B cell (primary cell): Measurements from ENCODE around the gene POLR3GL. TPM values are rescaled to one million over a fixed set of nuclear protein-coding genes. Genes with fewer than 3 reads are reported as not detected.
A peak's percentile ranks its signal among the peaks of the same experiment; 100 is the strongest.
"Not testable (repeated sequence)": the region's sequence is repeated elsewhere in the genome, so short reads cannot be mapped to it uniquely, and the experiment has no call there.

Source experiments
- ATAC-seq: fragments of 200-7000 bp; cut with Tn5 transposase; one replicate; pipeline ENCODE4 v1.10.0; 2021; ENCODE audit warnings: low read depth, mild to moderate bottlenecking, moderate number of reproducible peaks, moderate library complexity
- CTCF ChIA-PET: fragments of 350-600 bp; sonication (Branson Sonifier 250); formaldehyde crosslinking; loops from one replicate; lab custom pipeline; 2021; ENCODE audit warnings: antibody characterized with exemption, inconsistent platforms; lab: Charles Lee
- POLR2A ChIA-PET: fragments of 350-600 bp; sonication (Branson Sonifier 250); formaldehyde crosslinking; loops from one replicate; lab custom pipeline; 2021; ENCODE audit warnings: antibody characterized with exemption; lab: Charles Lee
- DNase-seq: peaks from one replicate; pipeline ENCODE4 v3.0.0; 2013
- H2AFZ ChIP-seq: 2 replicates; pipeline ENCODE4 v1.6.1; 2012; ENCODE audit warnings: mild to moderate bottlenecking, low read depth, low read length; ENCODE audit not compliant: insufficient read depth, poor library complexity, severe bottlenecking
- H3K27ac ChIP-seq, 2 donors: 1 replicate in 1 of 2; 2 replicates in 1 of 2; pipeline ENCODE4 v1.5.1; 2012 to 2013; ENCODE audit warnings: low read length in 2 of 2, mild to moderate bottlenecking in 2 of 2, moderate library complexity in 1 of 2
- H3K27me3 ChIP-seq, 4 experiments: fragments of 200-600 bp in 1 of 4; sonication (generic) in 1 of 4; replicated peaks in 1 of 4; 1 replicate in 2 of 4; 2 replicates in 2 of 4; pipeline versions ENCODE4 v1.6.1 to v1.7.0; 2013 to 2016; ENCODE audit warnings: low read length in 3 of 4, mild to moderate bottlenecking in 2 of 4, mixed read lengths in 1 of 4, moderate library complexity in 1 of 4; ENCODE audit not compliant: insufficient read depth in 4 of 4, control insufficient read depth in 3 of 4; ENCODE audit errors: control extremely low read depth in 1 of 4
- H3K36me3 ChIP-seq, 2 experiments: replicated peaks in 1 of 2; 1 replicate in 1 of 2; 2 replicates in 1 of 2; pipeline versions ENCODE4 v1.6.1 to v1.7.1; 2013; ENCODE audit warnings: low read length in 1 of 2; ENCODE audit not compliant: insufficient read depth in 2 of 2, control insufficient read depth in 1 of 2; ENCODE audit errors: control extremely low read depth in 1 of 2, extremely low read depth in 1 of 2
- H3K4me1 ChIP-seq, 2 donors: fragments of 200-600 bp in 1 of 2; sonication (generic) in 1 of 2; 1 replicate in 1 of 2; 2 replicates in 1 of 2; pipeline versions ENCODE4 v1.5.1 to v1.6.1; 2013 to 2017; ENCODE audit warnings: low read length in 2 of 2; ENCODE audit not compliant: control insufficient read depth in 2 of 2, insufficient read depth in 2 of 2
- H3K4me2 ChIP-seq: replicated peaks from 2 replicates; pipeline ENCODE3; 2012; ENCODE audit warnings: mild to moderate bottlenecking, low read depth, low read length; ENCODE audit not compliant: poor library complexity, severe bottlenecking
- H3K4me3 ChIP-seq, 5 experiments: fragments of 200-600 bp in 1 of 5; sonication (generic) in 1 of 5; 1 replicate in 3 of 5; 2 replicates in 2 of 5; pipeline versions ENCODE4 v1.5.1 to v1.7.0; 2011 to 2016; ENCODE audit warnings: low read length in 4 of 5, mild to moderate bottlenecking in 4 of 5, low read depth in 2 of 5, control low read depth in 1 of 5, moderate library complexity in 1 of 5; ENCODE audit not compliant: insufficient read depth in 1 of 5; ENCODE audit errors: control extremely low read depth in 1 of 5, extremely low read depth in 1 of 5
- H3K79me2 ChIP-seq: fragments of 200-600 bp; sonication (generic); one replicate; pipeline ENCODE4 v1.6.0; 2016; ENCODE audit warnings: low read length; ENCODE audit not compliant: control insufficient read depth, insufficient read depth
- H3K9ac ChIP-seq: fragments of 200-600 bp; sonication (generic); 2 replicates; pipeline ENCODE4 v1.6.1; 2017; ENCODE audit warnings: mild to moderate bottlenecking, low read length, moderate library complexity
- H3K9me3 ChIP-seq, 3 donors: one replicate each; pipeline versions ENCODE4 v1.6.1 to v1.7.1; 2013; ENCODE audit warnings: low read length in 2 of 3; ENCODE audit not compliant: control insufficient read depth in 2 of 3, insufficient read depth in 1 of 3; ENCODE audit errors: control extremely low read depth in 1 of 3
- H4K20me1 ChIP-seq: 2 replicates; pipeline ENCODE4 v1.6.0; 2012; ENCODE audit warnings: mild to moderate bottlenecking, low read length; ENCODE audit not compliant: insufficient read depth, control insufficient read depth, poor library complexity, severe bottlenecking
- H3K27ac Mint-ChIP-seq: one replicate; pipeline ENCODE4 v1.8.0; 2021; ENCODE audit warnings: mixed read lengths
- H3K27me3 Mint-ChIP-seq: one replicate; pipeline ENCODE4 v1.8.0; 2021; ENCODE audit warnings: mixed read lengths
- H3K4me1 Mint-ChIP-seq: one replicate; pipeline ENCODE4 v1.8.0; 2021; ENCODE audit warnings: mixed read lengths
- H3K4me3 Mint-ChIP-seq: one replicate; pipeline ENCODE4 v1.8.0; 2021; ENCODE audit warnings: mixed read lengths
- H3K9me3 Mint-ChIP-seq: one replicate; pipeline ENCODE4 v1.8.0; 2022; ENCODE audit warnings: mixed read lengths; ENCODE audit not compliant: insufficient read depth
- CTCF ChIP-seq: fragments of 200-600 bp; IDR thresholded peaks from one replicate; pipeline ENCODE4 v1.8.0; 2022; ENCODE audit warnings: antibody characterized with exemption, mild to moderate bottlenecking
- EZH2 ChIP-seq: IDR thresholded peaks from 2 replicates; pipeline ENCODE4 v1.6.1; 2012; ENCODE audit warnings: borderline replicate concordance, low read depth, mild to moderate bottlenecking, moderate library complexity, low read length; ENCODE audit not compliant: insufficient read depth, poor library complexity, severe bottlenecking
- WGBS: methylation state at CpG from one replicate; pipeline ENCODE4 v1.1.5; 2013; ENCODE audit warnings: missing lambda C conversion rate; ENCODE audit not compliant: insufficient coverage; 5-methylcytosine and 5-hydroxymethylcytosine counted together
- intact Hi-C: fragments of 100-400 bp; cut with micrococcal nuclease; formaldehyde crosslinking; loops from one replicate; pipeline ENCODE4 v1.10.0; 2022
- polyA plus RNA-seq: library from polyadenylated mRNA; depleted of rRNA; stranded (reverse); fragments of >200 nt; gene quantifications from 2 replicates; pipeline ENCODE4 v1.2.3, GENCODE V29; 2012
- total RNA-seq, 2 donors: library from RNA; stranded (reverse); fragments of 120-200 nt in 1 of 2; gene quantifications; 1 replicate in 1 of 2; 2 replicates in 1 of 2; pipeline versions ENCODE4 v1.2.3 to v1.2.4, GENCODE V29; 2013 to 2022

Gene POLR3GL
- total and polyA plus RNA-seq, 2 donors (not counting 1 experiment from before 2014, with no cell fraction given): 17.6 to 33.3 TPM

GRCh38 chr1:145918992-145919939, 45.2 kb upstream of the POLR3GL start:
- Histone ChIP-seq H3K27me3 (no peaks in the 10 kb centered on the region), H2AFZ (peak overlapping the region; percentile 90), H3K4me1 (peaks cover 15 to 24% of the 10 kb centered on the region in 2 donors), H3K27ac (peak overlapping the region; percentile 74 to 79), H3K9ac (peak overlapping the region; percentile 68), H3K9me3 (no peaks in the 10 kb centered on the region), H3K4me2 (peak overlapping the region; percentile 75), H4K20me1 (no peaks in the 10 kb centered on the region), H3K36me3 (peaks cover 0 to 21% of the 10 kb centered on the region in 2 experiments), H3K79me2 (peaks cover 14% of the 10 kb centered on the region), H3K4me3 (peak overlapping the region; percentile 69 to 98 (median 80))
- WGBS: 4% methylated on average over 29 of the region's 33 CpGs
- TF ChIP-seq EZH2 (no peak), CTCF (no peak)
- Mint-ChIP-seq H3K27ac (peak overlapping the region; percentile 95), H3K27me3 (no peaks in the 10 kb centered on the region), H3K4me3 (peak overlapping the region; percentile 92), H3K9me3 (no peaks in the 10 kb centered on the region), H3K4me1 (peaks cover 36% of the 10 kb centered on the region)
- ATAC-seq: peak; percentile 3
- ChIA-PET POLR2A (interaction anchor here (0.5 to 2.5 kb wide), 18 partner anchors 8 to 120 kb away, joined by 3 to 28 read pairs (median 4); partner anchors contain the start of genes ANKRD34A, ANKRD35, LIX1L and PIAS3), CTCF (interaction anchor here (0.8 to 1.6 kb wide), 8 partner anchors 8 to 74 kb away, joined by 3 to 8 read pairs (median 4); partner anchors contain the start of genes ANKRD34A, NUDT17, POLR3GL and RBM8A)
- DNase-seq: no peak
- intact Hi-C loops: loop anchor here (1.0 to 2.0 kb wide), 8 partner anchors 8 to 94 kb away; partner anchors contain the start of genes ANKRD34A, ANKRD35, LIX1L and NUDT17

- POLR2A ChIA-PET, H3K9me3 ChIP-seq, H3K27me3 Mint-ChIP-seq, DNase-seq, H3K4me3 ChIP-seq, intact Hi-C loops, CTCF ChIA-PET, H4K20me1 ChIP-seq, H3K9me3 Mint-ChIP-seq, H3K27ac ChIP-seq, H3K27me3 ChIP-seq, H3K9ac ChIP-seq, ATAC-seq, H2AFZ ChIP-seq: not testable (repeated sequence)
- Mint-ChIP-seq H3K4me1 (peaks cover 33% of the 10 kb centered on the region), H3K4me3 (peak overlapping the region; percentile 92), H3K27ac (peak overlapping the region; percentile 20)
- peaks cover 15 to 24% of the 10 kb centered on the region in 2 donors for H3K4me1 ChIP-seq
- H3K4me2 ChIP-seq: peak overlapping the region; percentile 75
- no CpG with 5 or more reads among the region's 4 CpGs for WGBS
- peaks cover 0 to 21% of the 10 kb centered on the region in 2 experiments for H3K36me3 ChIP-seq
- H3K79me2 ChIP-seq: peaks cover 14% of the 10 kb centered on the region
Observed at GRCh38 chr1:145920297-145920696, 44.2 kb upstream of the POLR3GL start.
